Activated CD8-positive, alpha-beta memory T cell treated with anti-CD3 and anti-CD28 coated beads, Interleukin-2, amount 50 U/mL, for 1 hour (primary cell): ENCODE data around the gene EBF3.
"Not testable (repeated sequence)": the region's sequence is repeated elsewhere in the genome, so short reads cannot be mapped to it uniquely, and the experiment has no call there.

Experiments
- DNase-seq: peaks from one replicate; pipeline ENCODE4 v3.0.0-alpha.2; 2020; ENCODE audit errors: extremely low read depth

EBF3 gene

GRCh38 chr10:129929343-129930292 is 34.5 kb downstream of the EBF3 start:
- DNase-seq, result no peak

- DNase-seq, result no peak
These were observed 36.5 kb downstream of the EBF3 start for GRCh38 chr10:129927351-129928120.

DNA sequence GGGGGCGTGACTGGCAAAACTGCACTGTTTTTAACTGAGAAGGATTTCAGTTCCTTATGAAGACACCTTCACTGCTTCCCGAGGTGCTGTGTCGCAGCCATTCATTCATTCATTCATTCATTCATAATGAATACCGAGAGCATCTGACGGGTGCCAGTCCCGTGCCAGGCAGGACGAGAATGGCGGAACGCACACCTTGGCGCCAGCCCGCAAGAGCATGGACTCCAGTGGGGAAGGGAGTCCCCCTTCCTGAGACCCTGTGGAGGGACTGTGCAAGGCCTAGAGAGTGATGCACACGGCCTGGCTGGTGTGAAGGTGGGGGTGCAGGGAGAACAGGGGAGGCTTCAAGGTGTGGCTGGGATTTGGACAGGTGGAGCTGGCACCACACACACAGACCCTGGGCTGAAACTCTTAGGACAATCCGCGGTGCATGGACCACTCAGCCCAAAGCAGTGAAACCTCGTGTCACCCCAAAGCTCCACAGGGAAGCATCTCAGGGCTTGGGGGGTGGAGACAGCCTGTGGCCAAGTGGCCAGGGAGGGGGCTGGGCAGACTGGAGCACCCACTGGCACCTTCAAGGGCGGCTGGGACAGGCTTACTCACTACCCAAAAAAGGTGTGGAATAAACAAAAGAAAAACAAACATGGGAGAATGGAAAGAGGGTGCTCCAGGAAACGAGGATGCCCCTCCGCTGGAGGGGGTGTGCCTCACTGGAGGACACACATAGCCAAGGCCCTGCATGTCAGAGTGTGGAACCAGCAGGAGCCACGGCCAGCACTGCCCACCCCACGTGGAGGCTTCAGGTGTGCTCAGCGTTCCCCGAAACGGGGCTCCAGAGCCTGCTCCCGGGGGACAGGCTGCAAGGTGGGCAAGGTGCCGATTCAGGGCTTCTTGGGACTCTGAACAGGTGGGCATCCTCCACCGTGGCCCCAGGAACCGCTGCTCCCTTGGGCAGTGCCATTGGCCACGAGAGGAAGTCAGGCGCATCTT is 37.7 kb downstream of the EBF3 start:
- no peak for DNase-seq

- no peak for DNase-seq
These were observed 39.5 kb downstream of the EBF3 start for GRCh38 chr10:129924375-129925085.

GRCh38 chr10:129922598-129923123 is 41.4 kb downstream of the EBF3 start:
- DNase-seq, result no peak

DNA sequence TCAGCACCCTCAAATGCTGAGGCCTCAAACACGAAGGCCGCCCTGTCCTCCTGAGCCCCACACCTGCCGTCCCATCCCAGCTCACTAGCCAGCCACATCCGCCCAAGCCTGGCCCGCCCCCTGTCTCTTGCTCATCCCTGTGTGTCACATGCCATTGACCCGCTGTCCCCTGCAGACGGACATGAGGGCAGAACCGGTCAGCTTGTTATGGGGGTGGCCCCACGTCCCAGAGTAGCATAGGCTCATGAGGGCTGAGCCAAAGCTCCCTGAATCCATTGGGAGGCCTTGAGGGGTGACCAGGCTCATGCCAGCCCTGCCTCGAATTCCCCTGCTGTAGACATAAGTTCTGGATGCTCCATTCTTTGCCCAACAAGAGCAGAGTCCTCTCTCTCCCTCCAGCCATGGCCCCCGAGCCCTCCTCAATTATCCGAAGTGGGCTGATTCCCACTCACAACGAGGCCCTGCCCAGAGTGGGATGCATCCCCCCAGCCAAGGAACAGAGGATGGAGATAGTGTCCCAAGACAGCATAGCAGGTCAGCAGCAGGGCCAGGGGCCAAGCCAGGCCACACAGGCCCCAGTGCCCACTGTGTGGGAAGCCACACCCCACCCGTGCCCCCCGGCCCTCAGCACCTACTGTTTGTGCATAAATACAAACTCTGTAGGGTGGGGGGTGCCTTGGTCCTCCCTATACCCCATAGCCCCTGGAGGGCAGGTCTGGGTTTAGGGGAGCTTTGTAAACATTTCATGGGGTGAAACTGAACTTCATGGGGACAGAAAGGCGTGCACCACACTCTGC is 42.1 kb downstream of the EBF3 start:
- DNase-seq, result no peak

- no peak for DNase-seq
These were observed 42.9 kb downstream of the EBF3 start for GRCh38 chr10:129921065-129921670.

DNA sequence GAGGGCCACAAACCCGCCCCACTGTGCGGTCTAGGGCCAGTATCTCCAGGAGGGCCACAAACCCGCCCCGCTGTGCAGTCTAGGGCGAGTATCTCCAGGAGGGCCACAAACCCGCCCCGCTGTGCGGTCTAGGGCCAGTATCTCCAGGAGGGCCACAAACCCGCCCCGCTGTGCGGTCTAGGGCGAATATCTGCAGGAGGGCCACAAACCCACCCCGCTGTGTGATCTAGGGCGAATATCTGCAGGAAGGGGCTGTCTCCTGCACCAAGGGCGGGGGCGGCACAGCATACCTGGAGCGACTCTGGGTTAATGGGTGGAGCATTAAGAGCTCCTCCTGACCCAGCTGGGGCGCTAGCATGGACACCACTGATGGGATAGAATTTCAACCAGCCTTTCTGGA is 43.9 kb downstream of the EBF3 start:
- not testable (repeated sequence) for DNase-seq

- DNase-seq, result no peak
These were observed 44.7 kb downstream of the EBF3 start for GRCh38 chr10:129919358-129919757.

- no peak for DNase-seq
These were observed 45.2 kb downstream of the EBF3 start for GRCh38 chr10:129918836-129919235.

- DNase-seq, result no peak
These were observed 45.7 kb downstream of the EBF3 start for GRCh38 chr10:129918401-129918800.

DNA sequence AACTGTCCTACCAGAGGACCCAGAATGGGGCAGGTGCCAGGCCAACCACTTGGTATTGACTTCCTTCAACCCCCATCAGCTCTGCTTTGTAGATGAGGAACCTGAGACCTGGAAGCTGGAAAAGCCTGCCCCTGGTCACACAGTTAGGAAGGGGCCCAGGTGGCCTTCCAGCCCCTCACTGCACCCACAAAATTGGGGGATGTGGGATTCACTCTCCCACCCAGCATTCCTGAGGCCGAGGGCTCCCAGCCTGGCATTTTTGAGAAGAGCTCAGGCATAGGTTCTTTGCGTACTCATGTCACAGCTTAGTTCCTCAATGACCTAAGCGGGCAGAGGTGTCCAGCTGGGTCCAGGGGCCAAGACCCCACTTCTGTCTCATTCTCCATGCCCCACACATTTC is 46.1 kb downstream of the EBF3 start:
- no peak for DNase-seq

- DNase-seq, result no peak
These were observed 47.5 kb downstream of the EBF3 start for GRCh38 chr10:129916506-129916995.

DNA sequence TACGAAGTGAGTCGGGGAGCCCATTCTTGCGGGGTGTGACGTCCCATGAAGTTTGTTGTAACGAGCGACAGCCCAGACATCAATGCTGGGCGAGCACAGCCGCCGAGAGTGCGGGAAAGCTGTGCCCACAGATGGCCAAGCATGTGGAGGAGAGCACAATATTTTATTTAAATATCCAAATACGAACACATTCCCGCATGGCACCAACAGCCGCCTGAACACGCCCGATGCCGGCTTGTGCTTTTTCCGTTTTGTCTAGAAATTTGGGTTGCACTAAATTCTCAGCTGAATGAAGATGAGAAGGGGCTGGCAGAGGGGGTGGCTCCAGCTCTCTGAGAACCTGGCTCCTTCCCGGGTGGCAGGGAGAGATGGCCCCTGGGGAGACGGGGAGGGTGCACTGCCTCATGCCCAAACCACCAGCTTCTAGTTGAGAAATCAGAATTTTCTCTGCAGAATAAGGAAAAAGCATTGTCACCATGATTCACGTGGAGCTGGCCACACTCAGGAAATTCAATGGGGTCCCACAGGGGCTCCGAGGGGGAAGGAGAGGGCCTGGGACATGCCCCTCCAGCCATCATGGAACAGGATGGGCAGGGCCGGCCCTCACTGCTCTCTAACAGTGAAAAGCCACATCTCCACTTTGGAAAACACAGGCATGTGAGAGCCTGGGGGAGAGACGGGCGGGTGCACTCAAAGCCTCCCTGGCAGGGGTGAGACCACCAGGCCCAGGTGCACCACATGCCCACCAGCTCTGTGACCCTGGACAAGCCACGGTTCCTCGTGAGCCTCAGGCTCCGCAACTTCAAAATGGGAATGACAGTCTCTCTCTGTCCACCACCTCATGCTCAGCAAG is 48.3 kb downstream of the EBF3 start:
- DNase-seq, result no peak

DNA sequence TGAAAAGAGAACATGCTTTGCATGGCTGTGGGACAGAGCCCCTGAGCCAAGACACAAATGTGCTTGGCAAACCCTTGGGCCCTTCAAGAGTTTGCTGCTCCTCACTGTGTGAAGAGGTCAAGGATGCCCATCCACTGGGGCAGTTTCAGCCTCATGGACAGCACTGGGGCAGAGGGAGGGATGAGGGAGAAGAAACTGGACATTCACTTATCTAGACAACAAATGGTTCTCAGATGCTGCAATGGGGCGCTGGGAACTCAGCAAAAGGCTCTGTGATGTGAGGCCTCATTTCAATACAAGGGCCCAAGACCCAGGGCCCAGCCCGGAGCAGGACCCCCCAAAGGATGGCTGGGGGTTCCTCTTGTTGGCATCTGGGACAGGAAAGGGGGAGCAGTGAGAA is 49.1 kb downstream of the EBF3 start:
- no peak for DNase-seq

DNA sequence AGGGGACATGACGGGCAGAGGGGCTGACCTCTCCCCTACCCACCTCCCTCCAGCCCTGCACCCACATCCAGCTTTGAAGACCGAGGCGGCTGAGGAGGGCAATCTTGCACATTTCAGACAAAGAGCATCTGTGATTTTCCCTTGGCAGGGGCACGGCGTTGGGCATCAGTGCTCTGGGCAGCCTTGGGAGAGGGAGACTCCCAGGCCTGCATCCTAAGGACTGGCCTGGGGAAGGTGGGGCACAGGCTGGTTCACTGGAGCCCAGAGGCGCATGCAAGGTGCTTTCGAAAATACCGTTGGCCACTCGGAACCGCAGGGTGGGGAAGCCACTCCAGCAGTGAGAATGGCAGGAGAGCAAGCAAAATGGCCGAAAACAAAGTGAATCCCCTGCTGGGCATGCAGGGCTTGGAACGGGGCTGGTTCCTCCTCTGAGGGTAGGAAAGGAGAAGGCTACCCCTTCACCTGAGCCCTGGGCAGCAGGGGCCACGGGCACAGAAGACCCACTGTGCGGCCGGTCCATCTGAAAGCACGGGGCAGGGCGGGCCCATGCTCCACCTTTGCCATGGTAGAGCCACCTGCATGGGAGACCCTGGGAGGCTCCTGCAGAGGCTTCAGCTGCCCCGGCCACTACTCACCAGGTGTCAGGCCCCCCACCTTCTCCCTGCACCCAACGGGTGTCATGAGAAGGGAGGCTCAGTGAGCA is 49.8 kb downstream of the EBF3 start:
- DNase-seq, result no peak

DNA sequence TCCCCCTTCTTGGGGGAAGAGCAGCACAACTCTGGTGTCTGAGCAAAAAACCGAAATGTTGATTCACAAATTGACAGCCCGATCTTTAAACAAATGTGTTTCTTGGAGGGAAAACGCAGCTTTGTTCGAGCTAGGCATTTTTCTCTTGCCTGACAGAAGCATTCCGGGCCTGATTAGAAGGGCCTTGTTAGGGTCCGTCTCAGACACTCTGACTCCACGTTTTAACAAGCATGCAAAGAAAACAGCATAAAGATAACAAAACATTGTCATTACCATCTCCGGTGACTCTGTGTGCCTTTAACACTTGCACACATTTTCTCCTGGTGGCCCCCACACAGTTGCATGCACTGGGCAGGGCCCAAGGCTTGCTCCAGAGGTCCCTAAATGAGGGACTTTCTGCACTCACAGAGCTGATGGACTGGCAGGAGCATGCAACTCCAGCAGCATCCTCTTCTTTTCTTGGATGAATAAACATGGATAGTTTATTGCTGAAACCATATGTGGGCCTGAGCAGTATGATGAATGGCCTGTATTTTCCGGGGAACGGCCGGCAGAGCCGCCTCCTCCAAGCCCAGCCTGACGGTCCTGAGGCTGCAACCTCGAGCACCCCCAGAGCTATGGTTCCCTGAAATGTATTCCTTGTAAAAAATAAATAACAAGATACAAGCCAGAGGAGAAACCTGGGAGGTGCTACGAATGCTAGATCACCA is 50.9 kb downstream of the EBF3 start:
- no peak for DNase-seq
